ENCODE results near the gene MTM1.

The MTM1 gene

DNA sequence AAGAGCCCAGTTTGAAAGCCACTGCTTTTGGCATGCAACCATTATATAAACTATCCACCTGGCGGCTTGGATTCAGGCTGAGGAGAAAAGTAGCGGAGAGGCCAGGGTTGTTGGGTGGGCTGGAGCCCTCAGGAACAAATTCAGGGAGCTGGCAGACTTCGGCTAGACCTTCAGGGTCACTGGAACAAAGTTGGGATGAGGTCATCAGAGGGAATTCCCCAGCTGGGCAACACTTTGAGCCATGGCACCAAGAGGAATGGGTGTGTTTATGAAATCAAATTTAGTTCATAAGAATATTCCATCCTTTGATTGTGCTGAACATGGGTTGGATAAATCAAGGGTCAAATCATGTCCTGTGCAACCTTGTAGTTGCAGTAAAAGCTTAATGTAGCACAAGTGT is 146.8 kb downstream of the MTM1 start:
- DNase-seq (ENCODE audit: low read depth), result no peak

GRCh38 chrX:150719621-150720020 is 151.2 kb downstream of the MTM1 start:
- DNase-seq (ENCODE audit: low read depth), result no peak
